ENCODE data around the gene TTC29. TPM values are rescaled to one million over a fixed set of nuclear protein-coding genes. Genes with fewer than 3 reads are reported as not detected.
"Not testable (repeated sequence)": the region's sequence is repeated elsewhere in the genome, so short reads cannot be mapped to it uniquely, and the experiment has no call there.

TTC29 gene
- total RNA-seq, 2 experiments from 2014 or later: not detected

- no peak overlapping the region for H3K4me3 ChIP-seq (ENCODE audit: low read depth, low read length, poor library complexity, severe bottlenecking)
- TF ChIP-seq CTCF (conservative IDR thresholded peaks at IDR 0.05; ENCODE audit: low read length) (no peak), EZH2phosphoT487 (IDR thresholded peaks at IDR 0.05; ENCODE audit: borderline replicate concordance, low read depth, low read length) (no peak)
- no peak overlapping the region for H3K4me2 ChIP-seq (ENCODE audit: low read length)
- ChIA-PET POLR2A (no interaction called here), CTCF (ENCODE audit: unreplicated experiment) (no interaction called here)
- intact Hi-C loops (cut with micrococcal nuclease; ENCODE audit: unreplicated experiment): no loop called here
- H2AFZ ChIP-seq (ENCODE audit: low read length): no peak overlapping the region
- no peaks in the 10 kb centered on the region for H3K36me3 ChIP-seq (ENCODE audit: insufficient read depth, low read length)
- no peaks in the 10 kb centered on the region for H4K20me1 ChIP-seq (ENCODE audit: insufficient read depth, low read length)
- no peak overlapping the region for H3K27ac ChIP-seq (ENCODE audit: low read depth, low read length, poor library complexity, severe bottlenecking)
- H3K9me2 ChIP-seq (ENCODE audit: insufficient read depth, low read length): no peaks in the 10 kb centered on the region
- no peaks in the 10 kb centered on the region for H3K4me1 ChIP-seq (ENCODE audit: insufficient read depth, low read length, poor library complexity, severe bottlenecking)
- H3K79me2 ChIP-seq (ENCODE audit: insufficient read depth, low read depth, low read length): no peaks in the 10 kb centered on the region
- H3K9me3 ChIP-seq (ENCODE audit: low read length): no peaks in the 10 kb centered on the region
- no TSS peak for BruUV-seq (replicated peaks)
- DNase-seq (ENCODE audit: low spot score): no peak
These were observed 203.2 kb downstream of the TTC29 start for GRCh38 chr4:146742416-146742815.

- no peak overlapping the region for H3K27ac ChIP-seq (ENCODE audit: low read depth, low read length, poor library complexity, severe bottlenecking)
- no peaks in the 10 kb centered on the region for H3K79me2 ChIP-seq (ENCODE audit: insufficient read depth, low read depth, low read length)
- H3K4me3 ChIP-seq (ENCODE audit: low read depth, low read length, poor library complexity, severe bottlenecking): no peak overlapping the region
- intact Hi-C loops (cut with micrococcal nuclease; ENCODE audit: unreplicated experiment): no loop called here
- H3K9me2 ChIP-seq (ENCODE audit: insufficient read depth, low read length): no peaks in the 10 kb centered on the region
- TF ChIP-seq CTCF (conservative IDR thresholded peaks at IDR 0.05; ENCODE audit: low read length) (no peak), EZH2phosphoT487 (IDR thresholded peaks at IDR 0.05; ENCODE audit: borderline replicate concordance, low read depth, low read length) (no peak)
- H3K4me1 ChIP-seq (ENCODE audit: insufficient read depth, low read length, poor library complexity, severe bottlenecking): no peaks in the 10 kb centered on the region
- no TSS peak for BruUV-seq (replicated peaks)
- H3K4me2 ChIP-seq (ENCODE audit: low read length): no peak overlapping the region
- H3K36me3 ChIP-seq (ENCODE audit: insufficient read depth, low read length): no peaks in the 10 kb centered on the region
- no peak for DNase-seq (ENCODE audit: low spot score)
- no peak overlapping the region for H2AFZ ChIP-seq (ENCODE audit: low read length)
- no peaks in the 10 kb centered on the region for H4K20me1 ChIP-seq (ENCODE audit: insufficient read depth, low read length)
- no peaks in the 10 kb centered on the region for H3K9me3 ChIP-seq (ENCODE audit: low read length)
- ChIA-PET POLR2A (no interaction called here), CTCF (ENCODE audit: unreplicated experiment) (no interaction called here)
These were observed 206.5 kb downstream of the TTC29 start for GRCh38 chr4:146739182-146739581.

- DNase-seq (ENCODE audit: low spot score); H3K9me2 ChIP-seq (ENCODE audit: insufficient read depth, low read length); H3K4me3 ChIP-seq (ENCODE audit: low read depth, low read length, poor library complexity, severe bottlenecking); H3K4me1 ChIP-seq (ENCODE audit: insufficient read depth, low read length, poor library complexity, severe bottlenecking); H3K27ac ChIP-seq (ENCODE audit: low read depth, low read length, poor library complexity, severe bottlenecking); H3K79me2 ChIP-seq (ENCODE audit: insufficient read depth, low read depth, low read length); BruUV-seq (replicated peaks); H3K4me2 ChIP-seq (ENCODE audit: low read length); H4K20me1 ChIP-seq (ENCODE audit: insufficient read depth, low read length); intact Hi-C loops (cut with micrococcal nuclease; ENCODE audit: unreplicated experiment); CTCF ChIA-PET (ENCODE audit: unreplicated experiment); H3K9me3 ChIP-seq (ENCODE audit: low read length); H3K36me3 ChIP-seq (ENCODE audit: insufficient read depth, low read length); H2AFZ ChIP-seq (ENCODE audit: low read length): not testable (repeated sequence)
- POLR2A ChIA-PET: interaction anchor here (0.8 kb wide), 1 partner anchor 362 kb away, joined by 3 read pairs; no protein-coding TSS in a partner anchor
These were observed 222.1 kb downstream of the TTC29 start for GRCh38 chr4:146723519-146723918.
